Testis (tissue), 3 donors: Measurements from ENCODE around the gene RASA4. TPM values are rescaled to one million over a fixed set of nuclear protein-coding genes. Genes with fewer than 3 reads are reported as not detected.
"Not testable (repeated sequence)": the region's sequence is repeated elsewhere in the genome, so short reads cannot be mapped to it uniquely, and the experiment has no call there.

Experiments used
- DNase-seq: peaks from one replicate; pipeline ENCODE4 v3.0.0-alpha.2; 2019
- H3K27ac ChIP-seq, 2 donors: fragments of 200-600 bp; sonication (generic); one replicate each; pipeline ENCODE4 v1.5.1; 2019
- H3K27me3 ChIP-seq: fragments of 200-600 bp; sonication (generic); one replicate; pipeline ENCODE4 v1.5.1; 2019
- H3K36me3 ChIP-seq: fragments of 200-600 bp; sonication (generic); one replicate; pipeline ENCODE4 v1.5.1; 2017; ENCODE audit warnings: low read depth; ENCODE audit errors: missing control alignments
- H3K4me1 ChIP-seq: fragments of 200-600 bp; sonication (generic); one replicate; pipeline ENCODE4 v1.5.1; 2019
- H3K4me3 ChIP-seq, 2 donors: fragments of 200-600 bp; sonication (generic); one replicate each; pipeline ENCODE4 v1.5.1; 2017 to 2019
- H3K9me3 ChIP-seq: fragments of 200-600 bp; sonication (generic); one replicate; pipeline ENCODE4 v1.5.1; 2017
- WGBS, 2 donors: methylation state at CpG; one replicate each; pipeline ENCODE4 v1.1.5; 2018; 5-methylcytosine and 5-hydroxymethylcytosine counted together
- intact Hi-C: fragments of 100-400 bp; cut with DNase I; formaldehyde crosslinking; loops from one replicate; pipeline ENCODE4 v1.15.1; 2023; ENCODE audit warnings: low total_unique reads
- polyA plus RNA-seq: library from polyadenylated mRNA; stranded (reverse); fragments of 350-450 nt; fragmentation: Illumina TruSeq; extraction: RNeasy Lipid Tissue Mini Kit (QIAGEN cat#74804); gene quantifications from one replicate; pipeline ENCODE4 v1.2.3, GENCODE V29; 2014; ENCODE audit warnings: low read depth, low replicate concordance; ENCODE audit not compliant: insufficient read depth
- total RNA-seq, 2 donors: library from RNA; depleted of rRNA; stranded (reverse); fragments of >200 nt; gene quantifications; one replicate each; pipeline ENCODE4 v1.2.3, GENCODE V29; 2016

Gene RASA4
- total and polyA plus RNA-seq, 3 donors from 2014 or later, result 28.0 to 49.0 (median 43.3) TPM

DNA sequence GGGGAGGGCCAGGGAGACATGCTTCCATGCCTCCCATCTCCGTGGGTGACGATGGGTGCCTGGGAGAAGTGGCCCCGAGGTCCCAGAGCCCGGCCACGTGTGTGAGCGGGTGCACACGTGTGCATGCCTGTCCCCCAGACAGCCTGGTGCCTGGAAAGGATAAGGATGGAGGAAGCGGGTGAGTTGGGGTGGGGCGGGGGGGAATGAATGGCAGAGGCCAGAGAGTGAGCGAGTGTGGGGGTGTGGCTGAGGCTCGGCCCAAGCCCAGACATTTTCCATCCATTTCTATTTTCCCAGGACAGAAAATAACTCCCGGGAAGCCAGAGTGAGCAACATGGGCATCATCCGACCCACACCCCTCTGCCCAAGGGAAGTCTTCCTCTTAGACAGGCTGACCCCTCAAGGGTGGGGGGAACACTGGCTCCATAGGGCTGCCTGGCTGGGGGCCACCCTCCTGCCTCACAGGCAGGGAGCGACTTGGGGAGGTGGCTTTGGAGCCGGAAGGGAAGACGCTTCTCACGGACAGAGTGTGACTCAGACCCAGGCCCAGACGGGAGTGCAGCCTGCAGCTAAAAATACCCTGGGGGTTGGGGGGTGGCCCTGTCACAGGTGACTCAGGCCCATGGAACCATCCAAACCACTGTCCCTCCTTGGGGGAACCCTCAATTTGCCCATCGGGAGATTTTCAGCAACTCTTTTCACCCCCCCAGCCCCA lies 12.0 kb downstream of the RASA4 start:
- DNase-seq, intact Hi-C loops, H3K36me3 ChIP-seq, H3K4me1 ChIP-seq, H3K4me3 ChIP-seq, H3K9me3 ChIP-seq, H3K27me3 ChIP-seq, H3K27ac ChIP-seq: not testable (repeated sequence)
- 80% methylated on average over 1 of the region's 19 CpGs; no CpG with 5 or more reads in 1 of the 2 donors for WGBS, 2 donors

DNA sequence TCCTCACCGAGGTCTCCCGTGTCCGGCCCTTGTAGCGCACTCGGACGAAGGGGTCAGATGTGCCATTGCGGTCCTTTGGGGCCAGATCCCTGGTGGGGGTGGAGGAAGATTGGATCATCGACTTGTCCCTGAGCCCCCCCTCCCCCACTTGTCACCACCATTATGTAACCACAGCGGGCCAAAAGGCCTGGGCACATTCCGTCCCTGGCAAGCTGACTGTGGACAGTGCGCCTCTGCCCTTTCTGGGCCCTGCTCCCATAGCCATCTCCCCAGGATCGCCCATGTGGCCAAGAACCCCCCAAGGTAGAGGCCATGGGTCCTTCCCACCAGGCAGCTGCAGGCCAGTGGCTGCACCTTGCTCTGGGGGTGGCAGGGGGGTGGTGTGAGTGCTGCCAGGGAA lies 14.2 kb downstream of the RASA4 start:
- no CpG with 5 or more reads among the region's 12 CpGs for WGBS, 2 donors

DNA sequence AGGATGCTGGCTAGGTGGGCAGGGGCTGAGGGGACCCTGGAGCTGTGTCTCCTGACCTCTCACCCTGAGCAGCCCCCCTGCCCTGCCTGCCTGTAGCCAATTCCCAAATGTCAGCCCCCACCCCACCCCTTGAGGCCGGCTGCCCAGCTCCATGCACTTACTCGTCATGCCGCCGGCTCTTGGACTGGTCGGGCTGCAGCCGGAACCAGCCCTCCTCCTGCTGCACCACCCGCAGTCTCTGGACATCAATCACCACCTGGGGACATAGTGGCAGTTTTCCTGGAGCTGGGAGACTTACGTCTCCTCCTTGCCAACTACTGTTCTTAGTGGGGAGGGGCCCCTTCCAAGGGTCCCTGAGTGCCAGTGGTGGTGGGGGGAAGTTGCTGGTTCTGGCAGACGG lies 16.9 kb downstream of the RASA4 start:
- DNase-seq, H3K27ac ChIP-seq, H3K36me3 ChIP-seq, H3K4me1 ChIP-seq, H3K4me3 ChIP-seq, H3K9me3 ChIP-seq, intact Hi-C loops, H3K27me3 ChIP-seq: not testable (repeated sequence)
- no CpG with 5 or more reads among the region's 9 CpGs for WGBS, 2 donors

More for the DNA sequence above, 14.2 kb downstream of the RASA4 start:
- H3K36me3 ChIP-seq, intact Hi-C loops, H3K4me1 ChIP-seq, DNase-seq, H3K27ac ChIP-seq, H3K4me3 ChIP-seq, H3K9me3 ChIP-seq, H3K27me3 ChIP-seq: not testable (repeated sequence)

DNA sequence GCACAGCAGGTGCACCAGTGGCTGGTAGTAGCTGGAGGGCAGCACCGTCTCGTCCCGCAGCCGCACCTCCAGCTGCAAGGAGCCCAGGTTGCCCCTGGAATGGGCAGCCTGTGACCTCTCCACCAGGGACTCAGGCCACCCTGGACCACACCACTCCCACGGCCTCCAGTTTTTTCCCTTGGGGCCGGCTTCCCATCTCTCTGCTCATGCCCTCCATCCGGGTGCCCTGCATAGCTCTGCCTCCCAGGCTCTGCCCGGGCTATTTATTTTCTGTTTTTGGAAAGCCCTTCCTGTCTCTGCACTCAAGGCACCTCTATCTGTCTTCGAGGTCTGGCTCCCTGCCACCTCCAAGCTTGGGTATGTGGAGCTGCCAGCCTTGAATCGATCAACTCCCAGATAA lies 20.5 kb downstream of the RASA4 start:
- H3K27me3 ChIP-seq, H3K4me1 ChIP-seq, H3K36me3 ChIP-seq, DNase-seq, H3K27ac ChIP-seq, intact Hi-C loops, H3K9me3 ChIP-seq, H3K4me3 ChIP-seq: not testable (repeated sequence)
- 66% methylated on average over 5 of the region's 10 CpGs; no CpG with 5 or more reads in 1 of the 2 donors for WGBS, 2 donors

DNA sequence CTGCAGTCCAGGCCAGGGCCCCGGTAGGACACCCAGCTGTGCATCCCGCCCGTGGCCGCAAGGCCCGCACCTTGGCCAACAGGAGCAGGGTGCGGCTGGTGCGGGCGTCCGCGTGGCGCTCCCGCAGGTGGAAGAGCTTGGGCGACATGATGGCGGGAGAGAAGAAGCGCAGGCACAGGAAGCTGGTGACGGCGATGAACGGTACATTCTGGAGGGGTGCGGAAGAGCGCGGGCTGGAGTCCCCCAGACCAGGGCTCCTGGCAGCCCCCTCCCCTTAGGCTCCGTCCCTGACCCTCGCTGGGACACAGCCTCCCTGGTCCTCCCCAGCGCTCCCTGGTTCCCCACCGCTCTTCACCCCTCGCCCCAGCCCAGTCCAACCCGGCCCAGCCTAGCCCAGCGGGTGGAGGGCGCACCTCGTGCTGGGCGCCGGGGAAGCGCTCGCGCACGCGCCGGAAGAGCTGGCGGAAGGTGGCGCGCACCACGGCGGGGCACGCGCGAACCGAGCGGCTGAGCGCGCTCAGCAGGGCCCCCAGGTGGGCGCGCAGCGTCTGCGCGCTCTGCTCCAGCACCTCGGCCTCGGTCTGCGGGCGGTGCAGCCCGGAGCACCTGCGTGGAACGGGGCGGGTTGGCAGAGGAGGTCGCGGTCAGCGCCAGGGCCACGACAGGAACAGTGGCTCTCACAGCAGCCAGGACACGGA lies 22.8 kb downstream of the RASA4 start:
- WGBS, 2 donors, result no CpG with 5 or more reads among the region's 68 CpGs
- H3K4me3 ChIP-seq, H3K27ac ChIP-seq, H3K27me3 ChIP-seq, DNase-seq, H3K9me3 ChIP-seq, H3K36me3 ChIP-seq, H3K4me1 ChIP-seq, intact Hi-C loops: not testable (repeated sequence)

DNA sequence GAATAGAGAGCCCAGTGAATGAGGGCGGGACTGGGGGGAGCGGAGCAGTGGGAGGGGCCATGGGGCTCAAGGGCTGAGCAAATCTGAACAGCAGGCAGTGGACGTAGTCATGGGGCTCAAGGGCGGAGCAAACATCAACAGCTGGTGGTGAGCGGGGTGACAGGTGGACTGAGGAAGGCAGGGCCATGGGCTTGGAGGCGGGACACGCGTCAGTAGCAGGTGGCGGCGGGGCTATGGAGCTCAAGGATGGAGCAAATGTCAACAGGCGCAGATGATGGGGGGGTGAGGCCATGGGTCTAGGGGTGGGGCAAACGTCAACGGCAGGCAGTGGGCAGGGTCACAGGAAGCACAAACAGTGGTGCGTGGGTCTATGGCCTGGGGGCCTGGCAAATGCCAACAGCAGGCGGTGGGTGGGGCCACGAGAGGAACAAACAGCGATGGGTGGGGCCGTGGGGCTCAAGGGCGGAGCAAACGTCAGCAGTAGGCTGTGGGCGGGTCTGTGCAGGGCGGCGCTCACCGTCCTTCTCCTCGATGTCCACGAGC lies 24.0 kb downstream of the RASA4 start:
- WGBS, 2 donors, result 29 to 55% methylated on average over 9 of the region's 26 CpGs
- H3K4me3 ChIP-seq, H3K27me3 ChIP-seq, DNase-seq, H3K27ac ChIP-seq, H3K4me1 ChIP-seq, intact Hi-C loops, H3K9me3 ChIP-seq, H3K36me3 ChIP-seq: not testable (repeated sequence)

DNA sequence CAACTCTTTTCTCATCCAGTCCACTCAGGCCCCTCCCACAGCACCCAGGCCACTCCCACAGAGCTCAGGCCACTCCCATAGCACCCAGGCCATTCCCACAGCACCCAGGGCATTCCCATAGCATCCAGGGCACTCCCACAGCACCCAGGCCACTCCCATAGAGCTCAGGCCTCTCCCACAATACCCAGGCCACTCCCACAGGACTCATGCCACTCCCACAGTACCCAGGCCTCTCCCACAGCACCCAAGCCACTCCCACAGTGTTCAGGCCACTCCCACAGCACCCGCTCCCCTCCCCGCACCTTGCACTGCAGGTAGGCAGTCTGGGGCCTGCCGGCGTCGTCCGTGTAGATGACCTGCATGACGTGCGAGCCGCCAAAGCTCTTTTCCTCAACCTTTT lies 26.7 kb downstream of the RASA4 start:
- H3K4me1 ChIP-seq, result not testable (repeated sequence)

DNA sequence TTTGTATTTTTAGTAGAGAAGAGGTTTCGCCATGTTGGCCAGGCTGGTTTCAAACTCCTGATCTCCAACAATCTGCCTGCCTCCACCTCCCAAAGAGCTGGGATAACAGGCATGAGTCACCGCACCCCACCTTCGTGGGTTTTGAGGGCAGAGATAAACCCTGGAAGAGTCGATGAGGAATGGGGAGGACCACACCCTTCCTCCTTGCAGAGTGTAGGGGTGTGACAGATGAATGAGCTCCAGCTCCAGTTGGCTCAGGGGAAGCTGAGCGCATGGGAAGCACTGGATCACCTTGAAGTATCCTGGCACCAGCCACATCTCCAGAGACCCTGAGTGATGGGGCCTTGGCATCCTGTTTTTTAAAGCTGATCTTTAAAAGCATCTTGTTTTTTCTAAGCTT lies 33.1 kb downstream of the RASA4 start:
- H3K9me3 ChIP-seq, H3K27me3 ChIP-seq, H3K27ac ChIP-seq, H3K4me1 ChIP-seq, H3K36me3 ChIP-seq, H3K4me3 ChIP-seq, DNase-seq, intact Hi-C loops: not testable (repeated sequence)
- WGBS, 2 donors, result no CpG with 5 or more reads among the region's 5 CpGs

More for the DNA sequence above, 26.7 kb downstream of the RASA4 start:
- H3K27me3 ChIP-seq, H3K27ac ChIP-seq, intact Hi-C loops, DNase-seq, H3K36me3 ChIP-seq, H3K9me3 ChIP-seq, H3K4me3 ChIP-seq: not testable (repeated sequence)
- no CpG with 5 or more reads among the region's 9 CpGs for WGBS, 2 donors

DNA sequence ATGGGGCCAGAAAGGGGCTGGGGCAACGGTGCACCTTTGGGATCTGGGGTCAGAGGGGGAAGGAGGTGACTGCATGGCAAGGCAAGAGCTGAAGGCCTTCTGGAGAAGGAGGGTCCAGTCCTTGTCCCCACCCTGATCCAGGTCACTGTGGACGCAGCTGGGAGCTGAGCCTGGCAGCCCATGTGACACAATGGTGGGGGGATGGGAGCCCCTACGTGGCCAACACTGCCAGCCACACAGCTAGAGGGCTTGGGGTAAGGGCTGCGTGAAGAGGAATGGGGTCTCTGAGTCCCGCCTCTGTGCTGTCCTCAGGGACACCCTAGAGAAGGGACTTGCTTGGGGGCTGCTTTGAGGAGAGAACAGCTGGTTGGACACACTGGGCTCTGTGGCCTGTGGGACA lies 34.8 kb downstream of the RASA4 start:
- H3K36me3 ChIP-seq, H3K4me1 ChIP-seq, H3K4me3 ChIP-seq, H3K27me3 ChIP-seq, intact Hi-C loops, H3K9me3 ChIP-seq, DNase-seq, H3K27ac ChIP-seq: not testable (repeated sequence)
- no CpG with 5 or more reads among the region's 5 CpGs for WGBS, 2 donors

DNA sequence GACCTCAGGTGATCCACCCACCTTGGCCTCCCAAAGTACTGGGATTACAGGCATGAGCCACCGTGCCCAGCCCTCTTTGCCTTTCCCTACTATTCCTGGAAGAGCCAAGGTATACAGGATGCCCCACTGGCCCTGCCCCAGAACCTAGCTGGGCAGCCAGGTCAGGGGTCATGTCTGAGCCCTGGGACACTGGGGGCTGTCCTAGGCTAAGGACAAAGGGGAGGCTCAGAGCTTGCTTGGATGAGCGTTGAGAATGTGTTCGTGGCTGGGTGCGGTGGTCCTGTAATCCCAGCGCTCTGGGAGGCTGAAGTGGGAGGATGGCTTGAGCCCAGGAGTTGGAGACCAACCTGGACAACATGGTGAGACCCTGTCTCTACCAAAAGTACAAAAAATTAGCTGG lies 38.1 kb downstream of the RASA4 start:
- H3K36me3 ChIP-seq, H3K4me1 ChIP-seq, H3K27me3 ChIP-seq, H3K4me3 ChIP-seq, intact Hi-C loops, DNase-seq, H3K27ac ChIP-seq, H3K9me3 ChIP-seq: not testable (repeated sequence)
- 90 to 93% methylated on average over 3 to 5 of the region's 5 CpGs for WGBS, 2 donors

DNA sequence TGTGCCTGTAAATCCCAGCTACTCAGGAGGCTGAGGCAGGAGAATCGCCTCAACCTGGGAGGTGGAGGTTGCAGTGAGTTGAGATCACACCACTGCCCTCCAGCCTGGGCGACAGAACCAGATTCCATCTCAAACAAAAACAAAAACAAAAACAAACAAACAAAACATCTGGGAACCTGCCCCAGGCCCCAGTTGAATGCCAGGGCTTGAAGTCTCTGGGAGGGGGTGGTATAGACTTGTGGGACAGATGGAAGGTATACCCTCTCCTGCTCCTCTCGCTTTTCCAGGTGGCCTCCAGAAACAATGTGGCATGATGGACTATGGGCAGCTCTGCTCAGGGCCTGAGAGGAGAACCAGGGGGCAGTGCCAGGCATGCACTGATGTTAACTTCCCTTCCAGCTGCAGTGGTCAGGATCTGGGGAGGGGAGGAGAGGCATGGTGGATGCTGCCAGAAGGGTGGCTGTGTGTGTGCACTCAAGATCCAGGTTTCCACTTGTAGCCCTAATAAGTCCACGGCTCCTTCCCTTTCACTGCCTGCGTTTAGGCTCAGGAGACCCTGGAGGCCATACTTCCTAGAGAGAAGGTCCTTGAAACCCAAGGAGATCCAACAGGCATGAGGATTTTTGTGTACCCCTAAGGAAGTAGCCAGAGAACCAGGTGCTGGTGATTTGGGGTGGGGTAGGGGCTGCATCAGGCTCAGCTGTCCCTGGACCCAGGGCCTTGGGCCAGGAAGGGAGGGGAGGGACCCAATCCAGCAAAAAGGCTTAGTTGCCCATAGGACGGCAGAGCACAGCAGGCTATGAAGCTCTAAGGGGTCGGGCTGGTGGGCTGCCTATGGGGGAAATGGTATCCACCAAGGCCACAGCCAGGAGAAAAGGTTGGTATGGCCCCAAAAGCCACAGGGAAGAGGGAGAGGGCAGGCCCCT lies 39.0 kb downstream of the RASA4 start:
- H3K4me1 ChIP-seq, H3K36me3 ChIP-seq, H3K9me3 ChIP-seq, intact Hi-C loops, H3K27ac ChIP-seq, H3K27me3 ChIP-seq, H3K4me3 ChIP-seq, DNase-seq: not testable (repeated sequence)
- 77 to 84% methylated on average over 5 to 7 of the region's 7 CpGs for WGBS, 2 donors
